ENCODE data around the gene OR11A1.

DNA sequence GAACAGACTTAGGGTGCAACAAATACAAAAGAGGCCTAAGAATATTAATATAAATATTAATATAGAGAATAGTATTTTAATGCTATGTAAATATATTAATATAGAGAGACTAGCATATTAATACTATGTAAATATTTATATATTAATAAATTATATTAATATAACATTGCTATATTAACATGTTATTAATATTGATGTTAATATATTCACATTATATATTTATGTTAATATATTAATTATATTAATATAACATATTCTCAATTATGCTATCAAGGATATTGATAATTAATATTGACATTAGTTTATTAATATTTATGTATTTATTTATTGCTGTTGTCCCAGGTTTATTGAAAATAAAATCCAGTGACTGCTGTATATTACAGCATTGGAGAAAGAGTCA, 32.0 kb upstream of the OR11A1 start:
- TF ChIP-seq, protein P1, sequence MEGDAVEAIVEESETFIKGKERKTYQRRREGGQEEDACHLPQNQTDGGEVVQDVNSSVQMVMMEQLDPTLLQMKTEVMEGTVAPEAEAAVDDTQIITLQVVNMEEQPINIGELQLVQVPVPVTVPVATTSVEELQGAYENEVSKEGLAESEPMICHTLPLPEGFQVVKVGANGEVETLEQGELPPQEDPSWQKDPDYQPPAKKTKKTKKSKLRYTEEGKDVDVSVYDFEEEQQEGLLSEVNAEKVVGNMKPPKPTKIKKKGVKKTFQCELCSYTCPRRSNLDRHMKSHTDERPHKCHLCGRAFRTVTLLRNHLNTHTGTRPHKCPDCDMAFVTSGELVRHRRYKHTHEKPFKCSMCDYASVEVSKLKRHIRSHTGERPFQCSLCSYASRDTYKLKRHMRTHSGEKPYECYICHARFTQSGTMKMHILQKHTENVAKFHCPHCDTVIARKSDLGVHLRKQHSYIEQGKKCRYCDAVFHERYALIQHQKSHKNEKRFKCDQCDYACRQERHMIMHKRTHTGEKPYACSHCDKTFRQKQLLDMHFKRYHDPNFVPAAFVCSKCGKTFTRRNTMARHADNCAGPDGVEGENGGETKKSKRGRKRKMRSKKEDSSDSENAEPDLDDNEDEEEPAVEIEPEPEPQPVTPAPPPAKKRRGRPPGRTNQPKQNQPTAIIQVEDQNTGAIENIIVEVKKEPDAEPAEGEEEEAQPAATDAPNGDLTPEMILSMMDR (IDR thresholded peaks at IDR 0.05 in 8 of 11, conservative IDR thresholded peaks at IDR 0.05 in 3 of 11), result no peak
- no peak for TF ChIP-seq POLR2AphosphoS5 (IDR thresholded peaks at IDR 0.05)
- TF ChIP-seq POLR2A (IDR thresholded peaks at IDR 0.05), result no peak

Measured in spleen (tissue), 7 donors.